Measurements from ENCODE around the gene GOLT1B. TPM values are rescaled to one million over a fixed set of nuclear protein-coding genes. Genes with fewer than 3 reads are reported as not detected.

The GOLT1B gene
- total and polyA plus RNA-seq, 2 of the 8 experiments (the other 6 are each of a cell fraction or from before 2014, with no cell fraction given): 18.3 to 38.3 TPM

DNA sequence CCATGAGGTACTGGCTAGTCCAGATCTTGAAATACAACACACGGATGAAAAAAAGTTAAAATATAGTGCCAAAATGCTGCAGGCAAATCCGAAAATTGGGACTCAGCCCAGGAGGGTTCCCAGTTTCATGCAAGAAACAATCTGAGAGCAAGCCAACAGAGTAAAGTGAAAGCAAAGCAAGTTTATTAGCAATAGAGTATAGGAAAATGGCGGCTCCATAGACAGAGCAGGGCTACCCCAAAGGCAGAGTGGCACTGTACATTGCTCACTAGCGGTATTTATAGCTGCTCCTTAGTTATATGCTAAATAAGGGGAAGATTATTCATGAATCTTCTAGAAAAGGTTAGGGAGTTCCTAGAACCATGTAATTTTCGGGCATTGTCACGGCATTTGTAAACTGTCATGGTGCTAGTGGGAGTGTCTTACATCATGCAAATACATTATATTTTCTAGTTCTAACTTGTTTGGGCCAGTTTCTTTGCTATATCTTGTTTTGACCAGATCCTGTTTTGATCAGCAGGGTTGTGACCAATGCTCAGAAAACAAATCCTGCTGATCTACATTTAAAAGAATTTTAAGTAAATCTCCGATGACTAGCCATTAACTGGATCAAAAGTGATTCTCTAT, 29.3 kb upstream of the GOLT1B start (continued):
- TF ChIP-seq, protein P1, sequence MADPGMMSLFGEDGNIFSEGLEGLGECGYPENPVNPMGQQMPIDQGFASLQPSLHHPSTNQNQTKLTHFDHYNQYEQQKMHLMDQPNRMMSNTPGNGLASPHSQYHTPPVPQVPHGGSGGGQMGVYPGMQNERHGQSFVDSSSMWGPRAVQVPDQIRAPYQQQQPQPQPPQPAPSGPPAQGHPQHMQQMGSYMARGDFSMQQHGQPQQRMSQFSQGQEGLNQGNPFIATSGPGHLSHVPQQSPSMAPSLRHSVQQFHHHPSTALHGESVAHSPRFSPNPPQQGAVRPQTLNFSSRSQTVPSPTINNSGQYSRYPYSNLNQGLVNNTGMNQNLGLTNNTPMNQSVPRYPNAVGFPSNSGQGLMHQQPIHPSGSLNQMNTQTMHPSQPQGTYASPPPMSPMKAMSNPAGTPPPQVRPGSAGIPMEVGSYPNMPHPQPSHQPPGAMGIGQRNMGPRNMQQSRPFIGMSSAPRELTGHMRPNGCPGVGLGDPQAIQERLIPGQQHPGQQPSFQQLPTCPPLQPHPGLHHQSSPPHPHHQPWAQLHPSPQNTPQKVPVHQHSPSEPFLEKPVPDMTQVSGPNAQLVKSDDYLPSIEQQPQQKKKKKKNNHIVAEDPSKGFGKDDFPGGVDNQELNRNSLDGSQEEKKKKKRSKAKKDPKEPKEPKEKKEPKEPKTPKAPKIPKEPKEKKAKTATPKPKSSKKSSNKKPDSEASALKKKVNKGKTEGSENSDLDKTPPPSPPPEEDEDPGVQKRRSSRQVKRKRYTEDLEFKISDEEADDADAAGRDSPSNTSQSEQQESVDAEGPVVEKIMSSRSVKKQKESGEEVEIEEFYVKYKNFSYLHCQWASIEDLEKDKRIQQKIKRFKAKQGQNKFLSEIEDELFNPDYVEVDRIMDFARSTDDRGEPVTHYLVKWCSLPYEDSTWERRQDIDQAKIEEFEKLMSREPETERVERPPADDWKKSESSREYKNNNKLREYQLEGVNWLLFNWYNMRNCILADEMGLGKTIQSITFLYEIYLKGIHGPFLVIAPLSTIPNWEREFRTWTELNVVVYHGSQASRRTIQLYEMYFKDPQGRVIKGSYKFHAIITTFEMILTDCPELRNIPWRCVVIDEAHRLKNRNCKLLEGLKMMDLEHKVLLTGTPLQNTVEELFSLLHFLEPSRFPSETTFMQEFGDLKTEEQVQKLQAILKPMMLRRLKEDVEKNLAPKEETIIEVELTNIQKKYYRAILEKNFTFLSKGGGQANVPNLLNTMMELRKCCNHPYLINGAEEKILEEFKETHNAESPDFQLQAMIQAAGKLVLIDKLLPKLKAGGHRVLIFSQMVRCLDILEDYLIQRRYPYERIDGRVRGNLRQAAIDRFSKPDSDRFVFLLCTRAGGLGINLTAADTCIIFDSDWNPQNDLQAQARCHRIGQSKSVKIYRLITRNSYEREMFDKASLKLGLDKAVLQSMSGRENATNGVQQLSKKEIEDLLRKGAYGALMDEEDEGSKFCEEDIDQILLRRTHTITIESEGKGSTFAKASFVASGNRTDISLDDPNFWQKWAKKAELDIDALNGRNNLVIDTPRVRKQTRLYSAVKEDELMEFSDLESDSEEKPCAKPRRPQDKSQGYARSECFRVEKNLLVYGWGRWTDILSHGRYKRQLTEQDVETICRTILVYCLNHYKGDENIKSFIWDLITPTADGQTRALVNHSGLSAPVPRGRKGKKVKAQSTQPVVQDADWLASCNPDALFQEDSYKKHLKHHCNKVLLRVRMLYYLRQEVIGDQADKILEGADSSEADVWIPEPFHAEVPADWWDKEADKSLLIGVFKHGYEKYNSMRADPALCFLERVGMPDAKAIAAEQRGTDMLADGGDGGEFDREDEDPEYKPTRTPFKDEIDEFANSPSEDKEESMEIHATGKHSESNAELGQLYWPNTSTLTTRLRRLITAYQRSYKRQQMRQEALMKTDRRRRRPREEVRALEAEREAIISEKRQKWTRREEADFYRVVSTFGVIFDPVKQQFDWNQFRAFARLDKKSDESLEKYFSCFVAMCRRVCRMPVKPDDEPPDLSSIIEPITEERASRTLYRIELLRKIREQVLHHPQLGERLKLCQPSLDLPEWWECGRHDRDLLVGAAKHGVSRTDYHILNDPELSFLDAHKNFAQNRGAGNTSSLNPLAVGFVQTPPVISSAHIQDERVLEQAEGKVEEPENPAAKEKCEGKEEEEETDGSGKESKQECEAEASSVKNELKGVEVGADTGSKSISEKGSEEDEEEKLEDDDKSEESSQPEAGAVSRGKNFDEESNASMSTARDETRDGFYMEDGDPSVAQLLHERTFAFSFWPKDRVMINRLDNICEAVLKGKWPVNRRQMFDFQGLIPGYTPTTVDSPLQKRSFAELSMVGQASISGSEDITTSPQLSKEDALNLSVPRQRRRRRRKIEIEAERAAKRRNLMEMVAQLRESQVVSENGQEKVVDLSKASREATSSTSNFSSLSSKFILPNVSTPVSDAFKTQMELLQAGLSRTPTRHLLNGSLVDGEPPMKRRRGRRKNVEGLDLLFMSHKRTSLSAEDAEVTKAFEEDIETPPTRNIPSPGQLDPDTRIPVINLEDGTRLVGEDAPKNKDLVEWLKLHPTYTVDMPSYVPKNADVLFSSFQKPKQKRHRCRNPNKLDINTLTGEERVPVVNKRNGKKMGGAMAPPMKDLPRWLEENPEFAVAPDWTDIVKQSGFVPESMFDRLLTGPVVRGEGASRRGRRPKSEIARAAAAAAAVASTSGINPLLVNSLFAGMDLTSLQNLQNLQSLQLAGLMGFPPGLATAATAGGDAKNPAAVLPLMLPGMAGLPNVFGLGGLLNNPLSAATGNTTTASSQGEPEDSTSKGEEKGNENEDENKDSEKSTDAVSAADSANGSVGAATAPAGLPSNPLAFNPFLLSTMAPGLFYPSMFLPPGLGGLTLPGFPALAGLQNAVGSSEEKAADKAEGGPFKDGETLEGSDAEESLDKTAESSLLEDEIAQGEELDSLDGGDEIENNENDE (IDR thresholded peaks at IDR 0.05; ENCODE audit: insufficient replicate concordance, low read length): no peak
- TF ChIP-seq CTBP2 (IDR thresholded peaks at IDR 0.05; ENCODE audit: borderline replicate concordance, insufficient read depth, insufficient read length, low read length) (no peak), SIN3A (conservative IDR thresholded peaks at IDR 0.05 in 1 of 2, IDR thresholded peaks at IDR 0.05 in 1 of 2; ENCODE audit: low read depth in 1 of 2, low read length in 2 of 2) (no peak), CBX8 (IDR thresholded peaks at IDR 0.05; ENCODE audit: borderline replicate concordance, low read depth, low read length) (no peak), SRF (IDR thresholded peaks at IDR 0.05; ENCODE audit: low read depth, low read length) (no peak), CHD1 (IDR thresholded peaks at IDR 0.05; ENCODE audit: low read depth, low read length) (no peak), RBBP5 (IDR thresholded peaks at IDR 0.05; ENCODE audit: borderline replicate concordance, low read depth, low read length) (no peak), TBP (IDR thresholded peaks at IDR 0.05; ENCODE audit: low read depth, low read length) (no peak)

All from H1 (cell line).